Ishikawa (cell line): ENCODE results near the gene HOXA3.

Experiments
- CEBPB ChIP-seq: IDR thresholded peaks from 2 replicates; pipeline ENCODE4 v1.6.1; 2012
- CREB1 ChIP-seq: IDR thresholded peaks from 2 replicates; pipeline ENCODE4 v1.6.1; 2012; ENCODE audit warnings: low read depth
- EGR1 ChIP-seq: IDR thresholded peaks from 2 replicates; pipeline ENCODE4 v1.6.1; 2012
- EP300 ChIP-seq: IDR thresholded peaks from 2 replicates; pipeline ENCODE4 v1.6.1; 2012; ENCODE audit warnings: borderline replicate concordance
- FOXM1 ChIP-seq: IDR thresholded peaks from 2 replicates; pipeline ENCODE4 v1.6.1; 2012; ENCODE audit warnings: low read depth, borderline replicate concordance
- NFIC ChIP-seq: IDR thresholded peaks from 2 replicates; pipeline ENCODE4 v1.6.1; 2012
- RAD21 ChIP-seq: IDR thresholded peaks from 2 replicates; pipeline ENCODE4 v1.6.1; 2012; ENCODE audit warnings: low read depth
- TAF1 ChIP-seq: IDR thresholded peaks from 2 replicates; pipeline ENCODE4 v1.6.1; 2012; ENCODE audit warnings: low read depth, mild to moderate bottlenecking
- TCF12 ChIP-seq: IDR thresholded peaks from 2 replicates; pipeline ENCODE4 v1.6.1; 2012; ENCODE audit warnings: low read depth
- TEAD4 ChIP-seq: IDR thresholded peaks from 2 replicates; pipeline ENCODE4 v1.6.1; 2012
- YY1 ChIP-seq: IDR thresholded peaks from 2 replicates; pipeline ENCODE4 v1.6.1; 2012; ENCODE audit warnings: low read depth
- ZBTB7A ChIP-seq: IDR thresholded peaks from 2 replicates; pipeline ENCODE4 v1.6.1; 2012; ENCODE audit warnings: low read depth
- TF ChIP-seq, protein P1 (sequence below): IDR thresholded peaks from 2 replicates; pipeline ENCODE4 v1.6.1; 2012
- TF ChIP-seq, protein P2 (sequence below): IDR thresholded peaks from 2 replicates; pipeline ENCODE4 v1.6.1; 2012; ENCODE audit warnings: low read depth, mild to moderate bottlenecking
- TF ChIP-seq, protein P3 (sequence below): IDR thresholded peaks from 2 replicates; pipeline ENCODE4 v1.6.1; 2012

Gene HOXA3

DNA sequence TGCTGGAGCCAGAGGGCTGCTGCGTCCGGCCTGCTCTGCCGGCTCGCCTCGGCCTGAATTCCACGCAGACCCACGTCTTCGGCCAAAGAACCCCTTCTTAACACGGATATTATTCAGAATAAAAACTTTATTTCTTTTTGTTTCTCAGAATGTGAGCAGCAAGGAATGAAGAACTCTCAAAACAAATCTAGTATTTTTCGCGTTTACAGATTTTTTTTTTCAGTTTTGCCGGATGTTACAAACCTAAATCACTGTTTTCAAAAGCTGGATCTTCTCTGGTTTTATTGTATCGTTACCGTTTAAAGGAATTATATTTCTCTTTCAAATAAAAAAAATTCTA is 45.5 kb downstream of the HOXA3 start:
- TF ChIP-seq, protein P1, sequence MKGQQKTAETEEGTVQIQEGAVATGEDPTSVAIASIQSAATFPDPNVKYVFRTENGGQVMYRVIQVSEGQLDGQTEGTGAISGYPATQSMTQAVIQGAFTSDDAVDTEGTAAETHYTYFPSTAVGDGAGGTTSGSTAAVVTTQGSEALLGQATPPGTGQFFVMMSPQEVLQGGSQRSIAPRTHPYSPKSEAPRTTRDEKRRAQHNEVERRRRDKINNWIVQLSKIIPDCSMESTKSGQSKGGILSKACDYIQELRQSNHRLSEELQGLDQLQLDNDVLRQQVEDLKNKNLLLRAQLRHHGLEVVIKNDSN: no peak
- TF ChIP-seq NFIC (no peak), RAD21 (no peak), ZBTB7A (no peak), YY1 (no peak), CREB1 (no peak), FOXM1 (no peak), TEAD4 (no peak), TAF1 (no peak), CEBPB (no peak)
- TF ChIP-seq, protein P2, sequence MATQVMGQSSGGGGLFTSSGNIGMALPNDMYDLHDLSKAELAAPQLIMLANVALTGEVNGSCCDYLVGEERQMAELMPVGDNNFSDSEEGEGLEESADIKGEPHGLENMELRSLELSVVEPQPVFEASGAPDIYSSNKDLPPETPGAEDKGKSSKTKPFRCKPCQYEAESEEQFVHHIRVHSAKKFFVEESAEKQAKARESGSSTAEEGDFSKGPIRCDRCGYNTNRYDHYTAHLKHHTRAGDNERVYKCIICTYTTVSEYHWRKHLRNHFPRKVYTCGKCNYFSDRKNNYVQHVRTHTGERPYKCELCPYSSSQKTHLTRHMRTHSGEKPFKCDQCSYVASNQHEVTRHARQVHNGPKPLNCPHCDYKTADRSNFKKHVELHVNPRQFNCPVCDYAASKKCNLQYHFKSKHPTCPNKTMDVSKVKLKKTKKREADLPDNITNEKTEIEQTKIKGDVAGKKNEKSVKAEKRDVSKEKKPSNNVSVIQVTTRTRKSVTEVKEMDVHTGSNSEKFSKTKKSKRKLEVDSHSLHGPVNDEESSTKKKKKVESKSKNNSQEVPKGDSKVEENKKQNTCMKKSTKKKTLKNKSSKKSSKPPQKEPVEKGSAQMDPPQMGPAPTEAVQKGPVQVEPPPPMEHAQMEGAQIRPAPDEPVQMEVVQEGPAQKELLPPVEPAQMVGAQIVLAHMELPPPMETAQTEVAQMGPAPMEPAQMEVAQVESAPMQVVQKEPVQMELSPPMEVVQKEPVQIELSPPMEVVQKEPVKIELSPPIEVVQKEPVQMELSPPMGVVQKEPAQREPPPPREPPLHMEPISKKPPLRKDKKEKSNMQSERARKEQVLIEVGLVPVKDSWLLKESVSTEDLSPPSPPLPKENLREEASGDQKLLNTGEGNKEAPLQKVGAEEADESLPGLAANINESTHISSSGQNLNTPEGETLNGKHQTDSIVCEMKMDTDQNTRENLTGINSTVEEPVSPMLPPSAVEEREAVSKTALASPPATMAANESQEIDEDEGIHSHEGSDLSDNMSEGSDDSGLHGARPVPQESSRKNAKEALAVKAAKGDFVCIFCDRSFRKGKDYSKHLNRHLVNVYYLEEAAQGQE: no peak
- TF ChIP-seq, protein P3, sequence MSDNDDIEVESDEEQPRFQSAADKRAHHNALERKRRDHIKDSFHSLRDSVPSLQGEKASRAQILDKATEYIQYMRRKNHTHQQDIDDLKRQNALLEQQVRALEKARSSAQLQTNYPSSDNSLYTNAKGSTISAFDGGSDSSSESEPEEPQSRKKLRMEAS: no peak

DNA sequence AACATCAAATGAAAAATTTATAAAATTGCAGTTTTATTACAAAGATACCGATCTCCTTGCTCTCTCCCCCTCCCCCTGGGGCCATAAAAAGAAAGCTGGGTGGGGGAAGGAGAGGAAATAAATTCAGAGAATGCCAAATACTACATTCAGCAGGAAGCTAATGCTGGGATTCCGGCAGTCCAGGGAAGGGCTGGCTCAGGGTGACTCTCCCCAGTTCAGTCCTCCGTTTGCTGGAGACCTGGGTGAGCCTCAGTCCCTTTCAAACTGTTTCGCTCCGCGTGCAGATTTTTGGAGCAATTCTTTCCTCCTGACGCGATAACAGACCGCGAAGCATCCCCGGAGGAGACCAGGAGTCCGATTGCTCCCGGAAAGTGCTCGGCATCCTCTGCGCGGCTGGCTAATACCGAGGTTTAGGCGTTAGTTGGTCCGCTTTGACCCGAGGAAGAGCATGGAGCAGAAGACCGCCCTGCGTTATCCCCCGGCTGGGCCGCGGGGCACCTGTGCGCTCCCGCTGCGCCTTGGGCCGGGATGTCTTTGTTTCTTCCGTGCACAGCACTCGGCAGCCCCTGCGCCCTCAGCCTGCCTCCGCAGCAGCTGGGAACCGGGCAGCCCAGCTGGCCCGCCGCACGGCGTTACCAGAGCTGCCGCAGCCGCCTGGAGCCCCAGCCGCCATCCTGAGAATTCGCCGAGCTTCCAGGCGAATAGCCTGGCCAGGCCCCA is 46.0 kb downstream of the HOXA3 start:
- TF ChIP-seq, protein P2: no peak
- TF ChIP-seq, protein P1: no peak
- TF ChIP-seq, protein P3: no peak
- TF ChIP-seq RAD21 (no peak), FOXM1 (no peak), EGR1 (no peak), CEBPB (no peak), TEAD4 (no peak), EP300 (no peak), NFIC (no peak), TCF12 (no peak), YY1 (no peak), ZBTB7A (no peak), CREB1 (no peak), TAF1 (no peak)

DNA sequence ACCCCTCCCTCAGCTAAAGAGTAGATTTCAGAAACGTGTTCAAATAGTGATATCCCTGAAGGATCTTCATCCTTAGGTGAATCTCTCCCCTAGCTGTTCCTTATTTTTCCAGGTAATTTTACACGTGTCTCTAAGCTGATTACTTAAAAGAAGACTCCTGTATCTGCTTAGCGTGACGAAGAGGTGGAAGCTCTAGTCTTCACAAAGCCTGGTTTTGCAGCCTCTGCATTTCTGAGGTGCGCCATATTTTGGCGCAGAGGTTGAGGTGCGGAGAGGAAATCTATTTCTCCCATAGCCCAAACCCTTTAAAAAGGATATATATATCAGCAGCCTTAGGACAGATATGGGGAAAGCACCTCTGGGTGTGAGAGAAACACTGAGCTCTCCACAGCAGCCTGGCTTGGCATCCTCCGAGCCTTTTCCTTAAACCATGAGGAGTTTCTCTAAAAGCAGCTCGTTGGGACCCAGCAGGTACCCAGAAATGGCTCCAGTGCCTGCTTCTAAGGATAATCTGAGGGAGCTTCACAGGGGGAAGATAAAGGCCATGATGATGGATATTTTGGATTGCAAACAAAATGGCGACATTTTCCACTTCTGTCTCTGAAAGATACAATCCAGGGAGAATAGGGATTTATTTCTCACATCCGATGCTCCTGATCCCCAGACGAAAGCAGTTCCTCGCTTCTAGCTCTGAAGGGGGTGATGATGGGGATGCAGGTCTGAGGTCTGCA is 46.9 kb downstream of the HOXA3 start:
- no peak for TF ChIP-seq EP300
- TF ChIP-seq, protein P1: no peak
- TF ChIP-seq TAF1: no peak
- TF ChIP-seq TCF12: no peak
- no peak for TF ChIP-seq CREB1

DNA sequence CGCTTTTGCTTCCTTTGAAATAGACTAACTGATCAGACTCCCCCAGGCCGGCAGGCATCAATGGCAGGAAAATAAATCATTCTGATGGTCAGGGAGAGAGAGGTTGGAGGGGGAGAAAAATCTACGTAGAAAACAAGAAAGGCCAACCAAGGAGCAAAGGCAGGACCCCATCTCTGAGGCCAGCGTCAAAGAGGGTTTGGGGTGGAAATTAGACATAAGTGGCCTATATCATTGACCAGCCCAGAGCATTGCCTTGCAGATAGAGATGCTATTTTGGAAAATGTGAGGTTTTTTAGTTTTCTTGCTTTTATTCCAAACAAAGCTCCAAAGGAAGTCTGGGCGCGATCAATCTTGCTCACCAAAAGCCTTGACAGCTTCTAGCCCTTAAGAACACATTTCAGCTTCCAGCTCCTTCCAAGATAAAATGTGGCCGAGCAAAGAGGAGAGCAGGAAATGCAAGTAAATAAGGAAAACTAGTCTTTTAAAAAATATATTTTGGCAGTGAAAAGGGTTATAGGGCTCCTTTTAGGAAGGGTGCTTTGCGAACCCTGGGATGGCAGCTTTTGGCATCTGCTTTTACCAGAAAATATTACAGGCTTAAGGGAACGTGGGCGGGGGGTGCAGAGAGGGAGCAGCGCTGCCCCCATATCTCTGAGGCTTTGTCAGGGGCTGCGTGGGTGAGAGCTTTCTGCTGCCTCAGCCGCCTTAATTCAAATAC is 47.9 kb downstream of the HOXA3 start:
- TF ChIP-seq EGR1 (no peak), ZBTB7A (no peak), CEBPB (no peak), FOXM1 (no peak), RAD21 (no peak), YY1 (no peak), CREB1 (no peak), TEAD4 (no peak), TAF1 (no peak)
- TF ChIP-seq, protein P2: no peak
- TF ChIP-seq, protein P3: no peak
- TF ChIP-seq, protein P1: no peak
